ENCODE data around the gene CCNL2. TPM values are rescaled to one million over a fixed set of nuclear protein-coding genes. Genes with fewer than 3 reads are reported as not detected.

Gene CCNL2
- total RNA-seq, 1 experiment from 2014 or later: 173 TPM

- no peak overlapping the region for H3K14ac ChIP-seq (ENCODE audit: insufficient read depth, low read length)
- no peak for DNase-seq
- no peak overlapping the region for H3K23ac ChIP-seq (ENCODE audit: insufficient read length, low read depth, low read length)
- Mint-ChIP-seq H3K9me3 (peaks cover 3 to 4% of the 10 kb centered on the region in 2 experiments; a peak in 4 of 5 replicates), H3K27me3 (ENCODE audit: low read depth) (no peaks in the 10 kb centered on the region), H3K4me1 (peaks cover 31 to 50% of the 10 kb centered on the region in 2 experiments), H3K4me3 (peak overlapping the region in 1 of 2 experiments; percentile 59; a peak in 2 of 5 replicates), H3K36me3 (ENCODE audit: insufficient read depth in 1 of 3, low read depth in 3 of 3) (peaks cover 3 to 5% (median 4%) of the 10 kb centered on the region in 3 experiments; a peak in 6 of 7 replicates), H3K27ac (peak overlapping the region in 2 of 3 experiments; percentile 61 to 70; a peak in 1 of 7 replicates)
- H2BK120ac ChIP-seq (ENCODE audit: low read depth, low read length, poor library complexity, severe bottlenecking): no peak overlapping the region
- no peak overlapping the region for H2AFZ ChIP-seq (ENCODE audit: low read length)
- H4K20me1 ChIP-seq (ENCODE audit: control insufficient read depth, insufficient read depth, insufficient read length): no peaks in the 10 kb centered on the region
- no peaks in the 10 kb centered on the region for H3K9me3 ChIP-seq (ENCODE audit: control insufficient read depth, low read depth, low read length)
- no peak overlapping the region for H4K5ac ChIP-seq (ENCODE audit: insufficient read length, low read depth, low read length)
- WGBS (ENCODE audit: extremely low coverage, insufficient read length, low lambda C conversion rate): no CpG with 5 or more reads among the region's 12 CpGs
- no peaks in the 10 kb centered on the region for H3K27me3 ChIP-seq (ENCODE audit: insufficient read depth, low read length)
- no peak overlapping the region for H2BK12ac ChIP-seq (ENCODE audit: insufficient read length, low read depth, low read length)
- peaks cover 3% of the 10 kb centered on the region for H3K23me2 ChIP-seq (ENCODE audit: insufficient read length, low read depth, low read length, poor library complexity, severe bottlenecking)
- no peak overlapping the region for H2BK15ac ChIP-seq (ENCODE audit: low read depth, low read length)
- no peak overlapping the region for H3T11ph ChIP-seq (ENCODE audit: low read length)
- H2BK20ac ChIP-seq (ENCODE audit: low read depth, low read length, poor library complexity, severe bottlenecking): no peak overlapping the region
- no peak overlapping the region for H4K8ac ChIP-seq (replicated peaks; ENCODE audit: insufficient read length, low read depth, low read length)
- no peak overlapping the region for H2AK5ac ChIP-seq (ENCODE audit: insufficient read length, low read length)
- H3K79me1 ChIP-seq (ENCODE audit: insufficient read depth, low read depth, low read length, poor library complexity, severe bottlenecking): no peaks in the 10 kb centered on the region
- TF ChIP-seq CTCF (conservative IDR thresholded peaks at IDR 0.05): no peak
- H3K9ac ChIP-seq (ENCODE audit: extremely low read depth, insufficient read length, low read length): no peak overlapping the region
- H3K79me2 ChIP-seq (ENCODE audit: insufficient read depth, low read length): no peaks in the 10 kb centered on the region
- H3K4me1 ChIP-seq (ENCODE audit: insufficient read depth, low read length): peaks cover 5% of the 10 kb centered on the region; the same call in 1 of the 2 replicates
- H3K56ac ChIP-seq (ENCODE audit: insufficient read length, low read depth, low read length): no peak overlapping the region
- no peak overlapping the region for H3K4me2 ChIP-seq (ENCODE audit: insufficient read depth, insufficient read length, low read length)
- H3K18ac ChIP-seq (ENCODE audit: insufficient read length, low read depth, low read length): no peak overlapping the region
- no peak overlapping the region for H3K4ac ChIP-seq (ENCODE audit: low read depth, low read length)
- no peak overlapping the region for H4K91ac ChIP-seq (ENCODE audit: insufficient read length, low read depth, low read length)
- no peak overlapping the region for H3K27ac ChIP-seq (ENCODE audit: insufficient read length, low read depth, low read length)
- H2BK5ac ChIP-seq (ENCODE audit: insufficient read length, low read length): no peak overlapping the region
Observed at GRCh38 chr1:1425426-1425752, 26.3 kb upstream of the CCNL2 start.
